ENCODE results near the gene REG1B. TPM values are rescaled to one million over a fixed set of nuclear protein-coding genes. Genes with fewer than 3 reads are reported as not detected.

The REG1B gene
- total RNA-seq, 1 experiment from 2014 or later, result not detected

- 0 out of 2 replicates have a peak, but pooled peaks cover 3% of the 10 kb centered on the region for H3K9me3 ChIP-seq (replicated peaks)
- DNase-seq, result no peak
- no peaks in the 10 kb centered on the region for H3K4me1 ChIP-seq
- no peak overlapping the region for H3K4me3 ChIP-seq
- H3K36me3 ChIP-seq, result no peaks in the 10 kb centered on the region
- no peak overlapping the region for H3K27ac ChIP-seq
- H3K27me3 ChIP-seq, result 0 out of 2 replicates have a peak, but pooled peaks cover 3% of the 10 kb centered on the region
Observed at GRCh38 chr2:79039944-79040343, 47.8 kb downstream of the REG1B start.

Other genes starting within 250 kb of the REG1B start
- gene REG3G, start 62.3 kb downstream of the REG1B start, total RNA-seq (2014; rRNA removed; shearing (Covaris generic)), result not detected in 2 replicates
- gene REG1A, start 32.5 kb upstream of the REG1B start, total RNA-seq (2014; rRNA removed; shearing (Covaris generic)), result not detected in 2 replicates
- gene REG3A, start 71.8 kb upstream of the REG1B start, total RNA-seq (2014; rRNA removed; shearing (Covaris generic)), result not detected in 2 replicates